Measurements from ENCODE around the gene PTBP1.

Gene PTBP1

GRCh38 chr19:772730-773436, 24.4 kb upstream of the PTBP1 start:
- DNase-seq (ENCODE audit: low read depth in 2 of 2) = no peak

- no peak for DNase-seq (ENCODE audit: low read depth in 2 of 2)
Measured at GRCh38 chr19:776549-776948, 20.7 kb upstream of the PTBP1 start.

- DNase-seq (ENCODE audit: low read depth in 2 of 2) = no peak
Measured at GRCh38 chr19:778910-779653, 18.2 kb upstream of the PTBP1 start.

- no peak for DNase-seq (ENCODE audit: low read depth in 2 of 2)
Measured at GRCh38 chr19:780935-781334, 16.3 kb upstream of the PTBP1 start.

- no peak for DNase-seq (ENCODE audit: low read depth in 2 of 2)
Measured at GRCh38 chr19:781800-782184, 15.5 kb upstream of the PTBP1 start.

- DNase-seq (ENCODE audit: low read depth in 2 of 2) = no peak
Measured at GRCh38 chr19:782185-782877, 14.9 kb upstream of the PTBP1 start.

GRCh38 chr19:782878-783668, 14.2 kb upstream of the PTBP1 start:
- no peak for DNase-seq (ENCODE audit: low read depth in 2 of 2)

- DNase-seq (ENCODE audit: low read depth in 2 of 2) = no peak
Measured at GRCh38 chr19:784541-784940, 12.7 kb upstream of the PTBP1 start.

GRCh38 chr19:787536-787935, 9.7 kb upstream of the PTBP1 start:
- no peak for DNase-seq (ENCODE audit: low read depth in 2 of 2)

GRCh38 chr19:788686-788982, 8.6 kb upstream of the PTBP1 start:
- no peak for DNase-seq (ENCODE audit: low read depth in 2 of 2)

- no peak for DNase-seq (ENCODE audit: low read depth in 2 of 2)
Measured at GRCh38 chr19:788983-789700, 8.1 kb upstream of the PTBP1 start.

- DNase-seq (ENCODE audit: low read depth in 2 of 2) = no peak
Measured at GRCh38 chr19:789701-790060, 7.6 kb upstream of the PTBP1 start.

- no peak for DNase-seq (ENCODE audit: low read depth in 2 of 2)
Measured at GRCh38 chr19:791007-791566, 6.2 kb upstream of the PTBP1 start.

GRCh38 chr19:791567-792305, 5.5 kb upstream of the PTBP1 start:
- no peak for DNase-seq (ENCODE audit: low read depth in 2 of 2)

GRCh38 chr19:792306-792885, 4.9 kb upstream of the PTBP1 start:
- DNase-seq (ENCODE audit: low read depth in 2 of 2) = no peak

- no peak for DNase-seq (ENCODE audit: low read depth in 2 of 2)
Measured at GRCh38 chr19:793806-794205, 3.4 kb upstream of the PTBP1 start.

- no peak for DNase-seq (ENCODE audit: low read depth in 2 of 2)
Measured at GRCh38 chr19:795073-795611, 2.1 kb upstream of the PTBP1 start.

- DNase-seq (ENCODE audit: low read depth in 2 of 2) = no peak
Measured at GRCh38 chr19:795691-796581, 1.3 kb upstream of the PTBP1 start.

Measured in stimulated activated CD4-positive, alpha-beta T cell treated with anti-CD3 and anti-CD28 coated beads, Interleukin-1b, Interleukin-23, amount 100 ng/mL, for 4 hours (primary cell).